GM18873 (cell line): Measurements from ENCODE around the gene ZBTB45.

Experiments
- ATAC-seq: cut with Tn5 transposase; IDR thresholded peaks from one replicate; pipeline ENCODE4 v1.9.1; 2021; ENCODE audit warnings: mild to moderate bottlenecking, moderate library complexity, moderate number of reproducible peaks; ENCODE audit not compliant: unreplicated experiment, low FRiP score

ZBTB45 gene

DNA sequence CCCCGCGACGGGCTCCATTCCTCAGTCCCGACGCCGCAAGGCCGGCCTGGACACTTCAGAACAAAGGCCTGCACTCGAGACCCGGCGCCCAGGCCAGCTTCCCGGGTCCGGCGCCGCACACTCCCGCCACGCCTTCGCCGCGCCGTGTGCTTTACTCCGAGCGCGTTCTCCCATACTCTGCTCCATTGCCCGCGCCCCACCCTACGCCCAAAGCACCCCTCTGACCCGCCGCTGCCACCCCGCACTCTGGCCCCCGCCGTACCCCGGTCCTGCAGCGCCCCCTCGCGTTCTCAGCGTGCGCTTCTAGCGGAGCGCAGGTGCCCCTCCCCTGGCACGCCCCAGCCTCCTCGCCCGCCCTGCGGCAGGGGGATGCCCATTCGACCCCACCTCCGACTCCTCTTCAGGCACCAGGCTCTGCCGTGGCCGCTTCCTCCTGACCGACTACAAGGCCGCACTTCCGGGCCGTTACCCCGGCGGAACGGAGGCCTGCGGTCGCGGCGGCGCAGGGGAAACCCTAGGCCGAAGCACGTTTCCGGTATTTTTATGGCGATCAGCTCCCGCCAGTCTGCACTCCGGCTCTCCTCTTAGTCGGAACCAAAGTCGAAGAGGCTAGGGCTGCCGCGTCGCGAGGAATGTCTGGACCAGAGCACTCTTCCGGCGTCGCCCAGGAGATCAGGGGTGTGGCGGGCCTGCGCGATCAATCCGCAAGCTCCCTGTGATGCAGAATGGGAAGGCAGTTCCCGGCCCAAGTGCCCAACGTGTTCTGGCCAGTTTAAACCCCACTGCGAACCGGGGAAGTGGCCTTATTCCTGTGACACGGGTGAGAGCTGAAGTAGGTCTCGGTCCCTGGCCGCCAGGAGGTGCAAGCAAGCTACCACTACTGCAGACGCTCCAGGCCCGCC lies at the start of gene ZBTB45:
Gene ZBTB45 (minus strand): TSS at position 456 of the 902 bp plus-strand sequence. CDS start 2,137 bp downstream, outside the sequence.
- peak; percentile 86 for ATAC-seq

DNA sequence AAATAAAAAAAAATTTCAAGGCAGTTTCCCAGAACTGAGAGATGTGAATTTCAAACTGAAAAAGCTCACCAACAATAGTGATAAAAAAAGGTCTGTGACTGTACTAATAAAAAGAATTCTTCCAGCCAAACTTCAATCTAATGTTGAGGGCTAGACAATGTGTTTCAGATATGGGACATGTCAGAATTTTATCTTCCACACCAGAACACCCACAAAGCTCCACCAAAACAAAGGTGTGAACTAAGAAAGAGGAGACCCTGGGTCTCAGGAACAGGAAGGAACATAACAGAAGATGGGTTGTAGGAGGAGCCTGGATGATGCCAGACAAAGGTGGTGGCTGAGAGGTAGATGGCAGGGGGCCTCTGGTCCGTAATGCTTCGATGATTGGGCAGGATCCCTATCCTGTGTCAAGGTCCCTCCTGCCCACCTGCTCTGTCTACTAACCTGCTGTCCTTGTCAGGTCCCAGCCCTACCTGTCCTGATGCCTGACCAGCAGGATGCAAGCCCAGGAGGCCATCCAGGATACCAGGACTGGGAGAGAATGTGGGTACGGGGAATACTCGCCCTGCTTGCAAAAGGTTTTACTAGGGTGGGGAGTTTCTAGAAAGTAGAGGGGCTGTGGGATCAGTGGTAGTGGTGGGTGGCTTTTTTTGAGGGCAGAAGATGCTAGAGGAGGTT lies 49.0 kb upstream of the ZBTB45 start:
- no peak for ATAC-seq

- ATAC-seq = no peak
Measured at GRCh38 chr19:58566989-58567388, 47.4 kb upstream of the ZBTB45 start.

GRCh38 chr19:58563823-58564222 lies 44.2 kb upstream of the ZBTB45 start:
- no peak for ATAC-seq

- ATAC-seq = no peak
Measured at GRCh38 chr19:58563034-58563573, 43.5 kb upstream of the ZBTB45 start.

DNA sequence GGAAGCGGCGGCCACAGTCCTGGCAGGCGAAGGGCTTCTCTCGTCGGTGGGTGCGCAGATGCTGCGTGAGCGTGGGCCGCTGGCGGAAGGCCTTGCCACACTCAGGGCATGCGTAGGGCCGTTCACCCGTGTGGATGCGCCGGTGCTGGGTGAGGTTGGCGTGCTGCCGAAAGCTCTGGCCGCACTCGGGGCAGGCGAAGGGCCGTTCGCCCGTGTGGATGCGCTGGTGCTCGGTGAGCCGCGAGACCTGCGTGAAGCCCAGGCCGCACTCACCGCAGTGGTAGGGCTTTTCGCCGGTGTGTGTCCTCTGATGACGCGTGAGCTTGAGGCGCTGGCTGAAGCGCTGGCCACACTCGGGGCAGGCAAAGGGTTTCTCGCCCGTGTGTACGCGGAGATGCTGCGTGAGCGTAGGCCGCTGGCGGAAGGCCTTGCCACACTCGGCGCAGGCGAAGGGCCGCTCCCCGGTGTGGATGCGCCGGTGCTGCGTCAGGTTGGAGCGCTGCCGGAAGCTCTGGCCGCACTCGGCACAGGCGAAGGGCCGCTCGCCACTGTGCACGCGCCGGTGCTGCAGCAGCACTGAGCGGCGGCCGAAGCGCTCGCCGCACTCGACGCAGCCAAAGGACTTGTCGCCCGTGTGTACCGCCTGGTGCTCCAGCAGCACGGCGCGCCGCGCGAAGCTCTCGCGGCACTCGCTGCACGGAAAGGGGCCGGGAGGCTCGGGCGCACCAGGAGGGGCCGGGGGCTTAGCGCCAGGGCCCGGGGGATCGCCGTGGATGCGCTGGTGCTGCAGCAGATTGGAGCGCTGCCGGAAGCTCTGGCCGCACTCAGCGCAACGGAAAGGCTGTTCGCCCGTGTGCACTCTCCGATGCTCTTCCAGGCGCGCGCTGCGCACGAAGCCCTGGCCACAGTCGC lies 42.8 kb upstream of the ZBTB45 start:
- ATAC-seq = no peak

GRCh38 chr19:58561373-58562121 lies 41.9 kb upstream of the ZBTB45 start:
- no peak for ATAC-seq

DNA sequence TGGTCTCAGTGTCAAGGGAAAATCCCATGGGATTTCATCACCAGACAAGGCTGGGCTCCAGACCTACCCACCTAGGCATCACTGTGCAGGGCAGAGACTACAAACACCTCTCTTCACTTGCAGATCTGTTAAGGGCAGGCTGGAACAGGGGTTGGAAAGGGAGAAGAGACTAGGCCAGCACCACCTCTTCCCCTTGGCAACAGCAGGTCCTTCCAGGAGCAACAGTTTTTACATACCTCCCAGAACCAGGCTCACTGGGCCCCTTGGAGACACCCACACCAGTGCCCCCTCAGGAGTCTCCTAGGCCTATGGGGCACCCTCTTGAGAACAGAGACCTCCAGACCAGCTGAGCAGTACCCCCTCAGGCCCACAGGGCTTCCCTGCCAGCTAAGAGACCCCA lies 41.3 kb upstream of the ZBTB45 start:
- no peak for ATAC-seq

DNA sequence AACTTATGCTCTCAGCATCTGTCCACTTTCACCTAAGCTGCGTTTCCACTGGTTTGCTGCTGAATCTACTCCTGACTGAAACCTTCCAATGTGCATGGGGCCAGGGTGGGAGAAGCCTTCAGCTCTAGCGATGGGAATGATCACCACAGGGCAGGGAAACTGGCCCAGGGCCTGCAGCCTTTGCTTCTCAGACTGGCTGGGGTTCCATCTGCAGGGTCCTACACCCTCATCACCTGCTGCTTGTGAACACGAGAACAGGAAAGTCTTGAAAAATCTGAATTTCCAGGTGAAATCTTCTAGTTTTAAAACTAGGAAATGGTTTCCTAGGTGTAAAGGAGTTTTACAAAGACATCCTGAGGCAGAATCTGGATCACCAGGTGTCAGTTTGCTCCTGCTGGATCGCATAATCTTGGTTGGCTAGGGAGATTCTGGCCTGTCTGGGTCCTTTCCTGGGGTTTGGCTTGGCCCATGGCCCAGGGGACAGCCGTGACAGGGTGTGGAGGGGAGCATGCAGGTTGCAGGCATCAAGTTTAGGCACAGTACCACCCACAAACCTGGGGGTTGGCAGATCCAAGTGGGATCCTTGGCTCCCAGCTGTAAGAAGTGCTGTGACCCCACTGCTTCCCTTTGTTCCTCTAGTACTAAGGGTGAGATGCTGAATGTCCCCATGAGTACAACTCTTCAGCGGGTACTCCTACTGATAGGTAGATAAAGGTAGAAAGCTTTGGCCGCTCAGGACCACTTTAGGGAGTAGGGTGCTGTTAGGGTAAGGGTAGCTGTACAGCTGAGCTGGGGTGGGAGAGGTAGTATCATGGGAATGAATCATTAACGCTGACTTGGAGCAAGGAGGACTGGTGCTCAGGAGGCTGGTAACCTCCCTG lies 40.6 kb upstream of the ZBTB45 start:
- ATAC-seq = no peak

DNA sequence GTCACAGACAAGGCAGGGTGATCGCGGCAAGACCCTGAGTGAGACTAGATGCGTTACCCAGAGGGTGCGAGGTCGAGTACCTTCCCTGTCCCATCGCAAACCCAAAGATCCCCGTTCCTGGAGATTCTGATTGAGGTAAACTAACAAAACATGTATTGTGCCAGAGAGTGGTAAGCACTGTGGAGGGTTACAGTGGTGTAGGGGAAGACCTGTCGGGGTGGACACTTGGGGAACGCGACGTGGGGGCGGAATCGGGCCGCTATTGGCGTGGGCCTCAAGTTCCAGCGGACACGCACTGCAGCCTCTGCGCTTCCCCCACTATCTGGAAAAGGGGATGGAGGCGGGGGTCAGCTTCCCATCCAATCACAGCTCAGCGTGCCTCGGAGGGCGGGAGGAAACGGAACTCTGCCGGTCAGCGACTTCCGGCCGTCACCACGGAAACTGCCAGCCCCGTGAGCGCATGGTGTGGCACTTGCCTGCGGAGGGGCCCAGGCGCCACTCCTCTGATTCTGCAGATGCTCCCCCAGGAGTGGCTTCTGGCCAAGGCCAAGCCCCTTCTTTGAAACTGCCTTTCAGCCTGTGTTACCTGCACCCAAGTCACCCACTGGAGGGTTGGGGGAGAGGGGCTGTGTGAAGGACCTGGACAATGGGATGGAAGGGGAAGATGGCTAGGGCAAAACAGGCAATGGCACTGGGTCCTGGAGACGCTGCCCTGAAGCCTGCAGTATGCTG lies 39.8 kb upstream of the ZBTB45 start:
- no peak for ATAC-seq

GRCh38 chr19:58558623-58559274 lies 39.1 kb upstream of the ZBTB45 start:
- peak; percentile 50 for ATAC-seq

GRCh38 chr19:58558066-58558622 lies 38.5 kb upstream of the ZBTB45 start, which contains the start of gene UBE2M:
Gene UBE2M, minus strand, starts transcription at chr19:58558611. Its CDS starts 230 bp downstream, at chr19:58558381.
- no peak for ATAC-seq

DNA sequence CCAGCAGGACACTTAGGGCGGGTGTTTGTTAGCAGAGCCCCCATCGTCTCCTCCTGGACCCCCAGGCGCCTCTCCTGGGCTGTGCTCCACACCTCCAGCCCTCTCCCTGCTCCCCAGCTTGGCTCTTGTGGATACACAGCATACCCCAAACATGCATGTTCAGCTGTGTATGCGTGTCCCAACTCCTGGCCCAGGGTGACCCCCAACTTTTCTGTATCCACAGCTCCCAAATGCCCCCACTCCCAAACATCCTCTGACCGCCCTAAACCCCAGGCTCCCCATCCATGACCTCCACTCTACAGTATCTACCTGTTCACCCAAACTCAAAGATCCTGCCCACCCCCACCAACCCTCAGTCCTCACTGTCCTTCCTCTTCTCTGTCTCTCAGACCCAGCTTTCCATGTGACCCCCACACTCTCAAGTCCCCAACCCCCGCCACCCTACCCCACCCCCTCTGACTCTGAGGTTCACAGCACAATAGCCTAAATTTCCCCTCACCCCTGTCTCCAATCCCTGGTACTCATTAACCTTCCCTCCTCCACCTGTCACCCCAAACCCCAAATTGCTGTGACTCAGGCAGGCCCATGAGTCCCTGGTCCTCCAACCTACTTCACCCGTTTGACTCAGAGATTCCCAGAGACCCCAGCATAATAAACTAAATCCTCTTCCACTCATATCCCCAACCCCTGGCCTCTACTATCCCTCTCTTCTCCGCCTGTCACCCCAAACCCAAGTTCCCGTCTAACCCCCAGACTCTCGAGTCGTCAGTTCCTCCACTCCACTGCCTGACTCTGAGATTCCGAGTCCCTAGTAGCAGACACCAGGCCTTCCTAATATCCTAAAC lies 37.8 kb upstream of the ZBTB45 start:
- ATAC-seq = no peak

DNA sequence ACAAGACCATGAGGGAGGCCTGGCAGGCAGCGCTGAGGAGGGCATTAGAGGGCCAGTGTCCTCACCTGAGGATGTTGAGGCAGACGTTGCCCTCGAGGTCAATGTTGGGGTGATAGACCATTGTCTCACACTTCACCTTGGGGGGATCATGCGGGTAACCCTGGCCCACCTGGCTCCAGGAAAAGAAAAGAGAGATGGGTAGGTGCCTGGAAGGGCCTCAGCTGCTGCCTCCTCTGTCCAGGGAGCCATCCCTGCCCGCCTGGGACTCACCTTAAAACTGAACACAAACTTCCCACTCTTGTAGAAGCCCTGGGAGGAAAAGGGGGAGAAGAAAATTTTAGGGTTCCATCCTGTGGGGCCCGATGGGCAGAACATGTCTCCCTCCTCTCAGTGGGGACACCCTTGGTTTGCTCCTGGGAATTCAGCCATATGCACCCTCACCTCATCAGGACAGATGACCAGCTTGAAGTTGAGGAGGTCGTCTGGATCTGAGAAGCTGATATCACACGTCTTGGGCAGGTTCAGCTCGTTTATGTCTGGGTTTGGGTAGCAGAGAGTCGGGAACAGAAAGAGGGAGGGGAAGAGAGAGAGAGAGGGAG lies 37.1 kb upstream of the ZBTB45 start:
- no peak for ATAC-seq

DNA sequence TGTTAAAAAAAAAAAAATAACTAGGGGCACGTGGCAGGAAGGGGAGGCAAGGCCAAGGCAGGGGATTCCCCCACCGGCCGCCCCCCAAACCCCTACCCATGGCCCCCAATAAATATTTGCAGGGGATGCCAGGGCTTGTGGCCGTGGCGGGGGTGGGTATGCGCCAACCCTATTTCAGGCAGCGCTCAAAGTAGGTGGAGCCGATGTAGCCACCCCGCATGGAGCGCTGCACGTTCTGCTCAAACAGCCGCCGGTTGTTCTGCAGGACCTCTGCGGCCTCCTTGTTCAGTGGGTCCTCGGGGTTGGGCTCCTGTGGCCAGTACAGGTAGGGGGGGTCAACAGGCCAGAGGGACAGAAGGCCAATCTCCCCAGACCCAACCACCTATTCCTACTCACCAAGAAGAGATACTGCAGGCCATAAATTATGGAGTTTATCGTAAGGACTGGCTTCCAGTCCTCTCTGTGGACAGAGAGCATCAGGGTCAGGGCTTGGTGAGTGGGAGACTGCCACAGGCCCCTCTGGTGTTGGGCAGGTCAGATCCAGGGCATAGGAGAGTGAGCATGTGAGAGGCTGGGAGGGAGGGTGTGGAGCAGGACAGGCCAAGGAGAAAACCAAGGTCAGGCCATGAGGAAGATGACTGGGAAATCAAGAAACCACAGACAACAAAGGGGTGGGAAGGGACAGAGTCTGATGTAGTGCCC lies 36.5 kb upstream of the ZBTB45 start:
- ATAC-seq = no peak
